C4-2B (cell line): ENCODE measurements around the gene UBP1.

ENCODE experiments used
- CTCF ChIP-seq: fragments of 450-650 bp; conservative IDR thresholded peaks from 2 replicates; pipeline ENCODE4 v1.5.1; 2017; ENCODE audit warnings: mild to moderate bottlenecking
- ZFX ChIP-seq: fragments of 450-650 bp; IDR thresholded peaks from 2 replicates; pipeline ENCODE4 v1.6.1; 2017

DNA sequence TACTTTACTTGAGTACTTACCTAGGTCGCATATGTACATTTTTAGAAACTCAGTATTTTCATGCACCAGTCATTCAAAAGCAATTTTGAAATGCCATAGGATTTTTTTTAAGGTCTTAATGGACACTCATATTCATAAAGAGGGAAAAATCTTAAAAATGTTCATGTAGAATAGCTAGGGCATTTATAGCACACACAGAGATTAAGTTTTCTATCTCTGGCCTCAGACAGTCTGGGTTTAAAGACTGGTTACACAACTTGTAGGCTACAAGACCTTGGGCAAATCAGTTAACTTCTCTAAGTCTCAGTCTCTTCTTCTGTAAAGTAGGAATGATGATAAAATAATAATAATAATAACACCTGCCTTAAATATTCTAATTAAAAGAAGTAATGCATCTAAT is 48.5 kb upstream of the UBP1 start:
- TF ChIP-seq CTCF (no peak), ZFX (no peak)
